ACHN (cell line): ENCODE measurements around the gene RGS1.

ENCODE experiments used
- DNase-seq: peaks from one replicate; pipeline ENCODE4 v3.0.0-alpha.2; 2015
- in situ Hi-C: cut with HindIII; loops from 2 replicates; pipeline ENCODE4 v1.10.0; 2017; ENCODE audit warnings: low sequenced_read_pairs, low pct_ligation_motif_present, low pct_unique_long_range_greater_than_20kb

Gene RGS1

DNA sequence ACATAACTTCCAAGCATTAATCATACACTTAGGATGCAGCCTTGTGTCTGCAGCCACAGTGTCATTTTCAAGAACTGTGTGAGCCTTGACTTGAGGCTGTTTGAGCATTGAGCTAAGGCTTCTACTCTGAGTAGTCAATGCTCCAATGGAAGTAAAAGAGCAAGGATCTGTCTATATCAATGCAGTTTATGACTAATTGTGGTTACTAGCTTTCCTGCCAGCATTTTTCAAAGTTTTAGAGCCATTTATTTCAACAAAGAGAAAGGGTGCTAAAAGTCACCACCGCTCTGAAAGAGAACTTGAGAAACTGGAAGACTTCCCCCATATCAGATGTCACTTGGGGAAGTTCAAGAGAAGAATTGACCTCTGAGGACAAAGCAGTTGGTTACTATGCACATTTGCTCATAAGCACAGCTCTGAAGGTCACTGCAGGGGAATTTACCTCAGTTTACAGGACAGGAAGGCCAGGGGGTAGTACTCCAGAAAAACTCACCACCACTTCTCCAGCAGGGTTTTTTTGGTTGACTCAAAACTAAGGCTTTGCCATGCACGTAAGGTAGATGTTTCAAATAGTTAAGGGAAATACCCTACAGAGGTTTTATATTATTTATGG is 24.5 kb upstream of the RGS1 start:
- DNase-seq = peak; percentile 38
- in situ Hi-C loops = no loop called here

DNA sequence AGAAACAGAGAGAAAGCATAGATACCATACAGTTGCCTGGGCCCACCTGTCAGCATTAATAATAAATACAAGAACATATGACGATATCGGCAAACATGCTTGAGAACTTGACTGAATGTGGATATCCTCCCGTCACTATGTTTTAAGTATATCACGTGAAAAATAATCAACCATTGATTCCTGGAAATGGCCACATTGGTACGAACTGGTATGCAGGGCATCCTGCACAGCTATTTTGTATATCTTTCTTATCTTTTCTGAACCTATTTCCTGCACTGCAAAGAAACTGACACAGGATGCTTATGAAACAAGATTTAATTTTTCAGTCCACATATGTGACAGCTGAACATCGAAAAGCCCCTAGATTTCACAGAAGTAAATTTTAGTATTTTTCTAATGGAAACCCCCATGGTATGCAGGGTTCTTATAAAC is 22.8 kb upstream of the RGS1 start:
- DNase-seq = no peak
- in situ Hi-C loops = no loop called here

DNA sequence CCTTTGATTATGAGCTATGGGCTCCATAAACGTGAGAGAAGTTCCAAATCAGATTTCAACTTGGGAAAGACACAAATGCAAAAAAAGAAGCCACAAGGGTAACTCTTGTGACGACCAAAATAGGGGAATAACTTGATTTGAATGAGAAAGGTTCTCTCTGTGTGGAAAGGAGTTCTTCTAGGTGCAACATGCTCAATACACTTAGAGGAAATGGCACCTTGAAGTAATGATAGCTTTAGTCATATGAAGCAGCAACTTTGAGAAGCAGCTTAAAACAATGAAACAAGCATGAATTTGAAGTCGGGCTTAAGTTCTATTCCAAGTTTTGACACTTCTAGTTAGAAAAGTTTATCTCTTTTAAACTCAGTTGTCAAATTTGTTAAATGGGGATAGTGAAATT is 21.8 kb upstream of the RGS1 start:
- DNase-seq = no peak
- in situ Hi-C loops = no loop called here

DNA sequence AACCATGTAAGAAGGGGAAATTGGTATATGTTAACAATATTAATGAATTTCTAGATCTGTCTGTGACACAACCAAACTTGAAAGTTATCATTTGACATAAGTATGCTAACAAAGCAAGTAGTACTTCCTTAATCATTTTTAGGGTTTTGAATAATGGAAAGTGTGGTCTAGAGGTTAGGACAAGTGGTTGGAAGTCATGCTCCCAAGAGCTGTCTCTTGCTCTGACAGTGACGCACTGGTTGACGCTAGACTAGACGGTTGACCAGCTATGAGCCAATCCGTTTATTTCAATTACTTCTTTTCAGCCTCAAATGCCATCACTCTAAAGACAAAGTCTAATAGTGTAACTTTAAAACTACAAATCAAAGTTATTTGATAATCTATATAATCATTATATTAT is 20.7 kb upstream of the RGS1 start:
- in situ Hi-C loops = no loop called here
- no peak for DNase-seq

DNA sequence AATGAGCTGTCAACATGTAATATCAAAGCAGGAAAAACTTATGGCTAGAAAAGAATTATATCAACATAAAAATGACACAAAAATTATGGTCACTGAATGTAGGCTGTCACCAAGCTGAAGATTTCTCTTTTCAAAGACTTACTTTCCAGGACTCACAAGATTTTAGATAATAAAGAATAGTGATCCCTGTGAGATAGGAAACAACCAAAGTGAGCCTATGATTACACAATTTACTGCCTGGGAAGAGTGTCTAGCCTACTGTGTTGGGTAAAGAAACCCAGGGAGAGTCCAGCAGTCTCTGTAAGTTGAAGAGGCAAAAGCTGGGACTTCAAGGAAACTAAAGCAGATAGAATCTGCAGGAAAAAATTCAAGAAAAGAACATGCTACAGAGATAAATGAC is 20.2 kb upstream of the RGS1 start:
- no peak for DNase-seq

DNA sequence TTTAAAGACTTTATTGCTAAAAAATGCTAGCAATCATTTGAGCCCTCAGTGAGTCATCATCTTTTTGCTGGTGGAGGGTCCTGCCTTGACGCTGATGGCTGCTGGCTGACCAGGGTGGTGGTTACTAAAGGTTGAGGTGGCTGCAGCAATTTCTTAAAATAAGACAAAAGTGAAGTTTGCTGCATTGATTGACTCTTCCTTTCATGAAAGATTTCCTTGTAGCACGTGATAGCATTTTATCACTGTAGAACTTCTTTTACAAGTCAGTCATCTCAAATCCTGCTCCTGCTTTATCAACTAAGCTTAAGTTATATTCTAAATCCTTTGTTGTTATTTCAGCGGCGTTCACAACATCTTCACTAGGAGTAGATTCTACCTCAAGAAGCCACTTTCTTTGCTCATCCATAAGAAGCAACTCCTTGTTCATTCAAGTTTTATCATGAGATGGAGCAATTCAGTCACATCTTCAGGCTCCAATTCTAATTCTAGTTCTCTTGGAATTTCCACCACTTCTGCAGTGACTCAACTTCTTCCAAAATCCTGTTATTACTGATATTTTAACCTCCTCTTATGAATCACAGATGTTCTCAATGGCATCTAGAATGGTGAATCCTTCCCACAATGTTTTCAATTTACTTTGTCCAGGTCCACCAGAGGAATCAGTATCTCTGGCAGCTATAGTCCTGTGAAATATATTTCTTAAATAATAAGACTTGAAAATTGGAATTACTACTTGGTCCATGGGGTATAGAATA is 17.6 kb upstream of the RGS1 start:
- in situ Hi-C loops = no loop called here
- no peak for DNase-seq

More for the DNA sequence above, 20.2 kb upstream of the RGS1 start:
- in situ Hi-C loops = no loop called here

DNA sequence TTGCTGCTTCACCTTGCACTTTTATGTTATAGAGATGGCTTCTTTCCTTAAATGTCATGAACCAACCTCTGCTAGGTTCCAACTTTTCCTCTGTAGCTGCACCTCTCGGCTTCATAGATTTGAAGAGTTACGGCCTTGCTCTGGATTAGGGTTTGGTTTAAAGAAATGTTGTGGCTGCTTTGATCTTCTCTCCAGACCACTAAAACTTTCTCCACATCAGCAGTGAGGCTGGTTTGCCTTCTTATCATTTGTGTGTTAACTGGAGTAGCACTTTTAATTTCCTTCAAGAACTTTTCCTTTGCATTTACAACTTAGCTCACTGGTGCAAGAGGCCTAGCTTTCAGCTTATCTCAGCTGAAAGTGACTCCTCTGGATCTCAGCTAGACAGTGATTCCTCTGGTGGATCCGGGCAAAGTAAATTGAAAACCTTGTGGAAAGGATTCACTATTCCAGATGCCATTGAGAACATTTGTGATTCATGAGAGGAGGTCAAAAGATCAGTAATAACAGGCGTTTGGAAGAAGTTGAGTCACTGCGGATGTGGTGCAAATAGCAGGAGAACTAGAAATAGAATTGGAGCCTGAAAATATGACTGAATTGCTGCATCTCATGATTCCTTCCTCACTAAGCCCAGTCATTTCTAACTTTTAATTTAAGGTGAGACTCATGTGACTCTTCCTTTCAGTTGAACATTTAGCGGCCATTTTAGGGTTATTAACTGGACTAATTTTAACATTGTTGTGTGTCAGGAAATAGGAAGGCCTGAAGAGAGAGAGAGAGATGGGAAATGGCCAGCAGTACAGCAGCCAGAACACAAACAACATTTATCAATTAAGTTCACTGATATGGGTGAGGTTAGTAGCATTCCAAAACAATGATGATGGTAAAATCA is 16.2 kb upstream of the RGS1 start:
- in situ Hi-C loops = no loop called here
- peak; percentile 80 for DNase-seq

DNA sequence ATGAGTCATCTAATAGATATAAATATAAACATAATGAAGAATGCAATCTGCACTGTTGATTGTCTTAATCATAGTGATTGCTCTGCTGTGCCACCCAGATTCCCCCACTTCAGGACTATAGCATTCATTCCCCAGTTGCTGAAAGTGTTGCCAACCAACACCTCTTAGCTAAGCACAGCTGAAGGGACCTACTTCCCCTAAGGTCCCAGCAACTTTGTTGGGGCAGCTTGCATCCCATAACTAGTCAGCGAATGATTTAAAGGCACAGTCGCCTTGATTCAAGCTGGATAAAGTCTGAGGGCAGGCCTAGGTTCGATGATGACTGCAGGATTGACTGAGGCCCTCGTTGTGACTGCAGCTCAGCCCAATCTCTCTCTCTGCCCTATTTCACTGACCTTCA is 14.3 kb upstream of the RGS1 start:
- in situ Hi-C loops = no loop called here
- no peak for DNase-seq

DNA sequence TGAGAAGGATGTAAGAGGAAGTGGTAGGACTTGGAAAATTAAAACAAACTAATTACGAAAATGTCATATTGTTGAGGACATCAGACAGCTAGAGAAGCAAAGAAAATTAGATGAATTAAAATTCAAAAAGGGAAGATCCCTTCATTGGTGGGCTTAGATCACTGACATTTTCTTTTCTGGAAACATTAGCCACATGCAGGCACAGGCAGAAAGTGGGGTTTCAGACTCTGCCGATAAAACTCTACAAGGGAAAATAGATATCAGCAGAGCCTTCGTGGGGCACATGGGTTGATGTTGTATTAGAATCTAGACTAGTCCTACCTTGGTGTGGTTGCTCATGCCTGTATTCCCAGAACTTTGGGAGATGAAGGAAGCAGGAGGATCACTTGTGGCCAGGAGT is 12.4 kb upstream of the RGS1 start:
- in situ Hi-C loops = no loop called here
- no peak for DNase-seq

DNA sequence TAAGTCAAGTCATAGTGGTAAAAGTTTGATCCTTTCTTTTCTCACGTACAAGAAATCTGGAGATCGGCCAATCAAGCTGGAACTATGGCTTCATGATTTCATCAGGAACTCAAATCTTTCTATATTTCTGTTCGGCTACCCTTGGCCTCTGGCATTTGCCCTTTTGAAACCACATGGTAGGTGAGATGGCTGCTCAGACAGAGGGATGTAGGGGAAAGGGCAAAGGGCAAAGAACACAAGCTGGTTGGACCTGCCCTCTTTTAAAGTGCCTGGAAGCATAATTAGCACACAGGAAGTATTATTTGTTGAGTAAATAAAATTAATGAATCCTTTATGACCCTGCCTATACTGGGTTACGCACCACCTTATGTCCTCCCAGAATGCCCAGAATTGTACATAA is 11.5 kb upstream of the RGS1 start:
- DNase-seq = no peak
- in situ Hi-C loops = no loop called here

DNA sequence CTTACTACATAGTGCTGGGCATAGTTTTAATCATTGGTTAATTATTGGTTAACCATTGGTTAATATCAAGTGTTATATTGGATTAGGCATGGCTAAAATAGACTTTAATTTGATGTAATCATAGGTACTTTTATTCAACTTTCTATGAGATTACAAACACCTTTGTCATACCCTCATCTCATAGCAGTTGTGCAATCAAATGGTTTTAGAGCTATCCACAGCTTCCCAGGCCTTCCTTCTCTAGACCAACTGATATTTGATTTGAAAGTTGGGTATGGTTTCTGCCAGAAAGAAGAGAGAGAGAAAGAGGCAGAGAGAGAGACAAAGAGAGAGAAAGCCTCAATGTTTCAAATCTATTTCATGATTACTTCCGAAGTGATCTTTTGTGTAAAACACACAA is 9.6 kb upstream of the RGS1 start:
- no peak for DNase-seq
- in situ Hi-C loops = no loop called here

DNA sequence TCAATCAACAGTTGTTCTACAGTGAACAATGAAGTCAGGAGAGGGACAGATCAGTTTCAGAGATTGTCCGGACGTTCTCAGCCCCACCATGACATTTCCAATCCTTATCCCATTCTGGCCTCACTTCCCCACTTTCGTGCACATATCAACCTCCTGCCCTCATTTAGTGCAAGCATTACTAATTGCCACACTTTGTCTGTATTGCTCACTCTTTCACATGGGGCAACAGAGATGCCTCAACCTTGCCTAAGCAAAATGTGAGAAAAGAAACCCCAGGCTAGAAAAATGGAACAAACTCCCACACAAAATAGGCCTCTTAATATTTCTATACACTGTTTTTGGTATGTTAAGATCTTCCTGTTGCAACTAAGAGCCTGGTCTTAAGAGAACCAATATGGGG is 8.9 kb upstream of the RGS1 start:
- in situ Hi-C loops = no loop called here
- no peak for DNase-seq

DNA sequence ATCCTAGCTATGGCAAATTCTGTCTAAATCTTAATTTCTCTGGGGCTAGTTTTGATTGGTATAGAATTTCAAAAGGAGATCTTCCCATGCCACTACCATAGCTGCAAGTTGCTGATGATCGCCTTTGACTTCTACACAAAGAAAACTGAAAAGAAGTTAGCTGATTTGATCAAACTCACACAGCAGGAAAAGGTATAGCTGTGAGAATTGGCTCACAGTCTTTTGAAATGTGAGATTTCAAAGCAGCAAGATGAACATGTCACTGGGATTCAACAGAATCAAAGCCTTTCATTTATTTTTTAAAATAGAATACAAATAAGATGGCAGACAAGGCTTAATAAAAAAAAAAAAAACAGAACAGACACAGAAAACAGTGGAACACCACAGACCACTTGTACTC is 7.5 kb upstream of the RGS1 start:
- DNase-seq = no peak
- in situ Hi-C loops = no loop called here

DNA sequence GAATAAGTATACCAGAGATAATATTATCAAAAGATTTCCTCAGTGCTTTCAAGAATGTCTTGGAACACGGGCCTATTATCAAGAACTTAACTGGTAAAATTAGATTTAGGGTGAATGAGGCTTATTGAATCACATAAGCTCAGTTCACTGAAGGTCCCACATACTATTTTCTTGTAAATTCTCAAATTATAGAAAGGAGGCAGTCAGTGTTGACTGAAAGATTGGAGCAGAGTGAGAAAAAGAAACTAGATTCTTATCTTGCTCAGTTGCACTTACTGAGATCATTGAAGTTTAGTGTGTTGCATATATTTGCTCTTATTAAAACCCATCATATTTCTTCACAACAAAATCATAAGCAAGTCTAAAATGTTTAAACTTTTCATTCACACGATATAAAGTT is 3.9 kb upstream of the RGS1 start:
- no peak for DNase-seq
- in situ Hi-C loops = no loop called here

DNA sequence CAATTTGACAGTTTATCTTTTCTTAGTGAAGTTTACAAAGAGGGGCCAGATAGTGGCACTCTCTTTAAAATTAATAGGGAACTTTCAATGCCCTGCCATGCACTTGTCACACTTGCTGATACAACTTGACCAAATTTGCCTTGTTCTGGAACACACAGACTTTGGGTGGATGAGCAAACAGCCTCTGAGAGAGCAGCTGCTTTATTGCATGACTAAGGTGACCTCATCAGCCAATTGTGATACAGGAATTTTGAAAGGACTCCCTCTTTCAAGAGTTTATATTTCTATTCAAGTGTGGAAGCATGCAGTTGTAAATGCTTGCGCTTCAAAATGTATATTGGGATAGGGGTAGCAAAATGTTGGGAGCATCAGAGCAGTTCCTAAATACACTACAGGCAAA is 2.1 kb upstream of the RGS1 start:
- in situ Hi-C loops = no loop called here

DNA sequence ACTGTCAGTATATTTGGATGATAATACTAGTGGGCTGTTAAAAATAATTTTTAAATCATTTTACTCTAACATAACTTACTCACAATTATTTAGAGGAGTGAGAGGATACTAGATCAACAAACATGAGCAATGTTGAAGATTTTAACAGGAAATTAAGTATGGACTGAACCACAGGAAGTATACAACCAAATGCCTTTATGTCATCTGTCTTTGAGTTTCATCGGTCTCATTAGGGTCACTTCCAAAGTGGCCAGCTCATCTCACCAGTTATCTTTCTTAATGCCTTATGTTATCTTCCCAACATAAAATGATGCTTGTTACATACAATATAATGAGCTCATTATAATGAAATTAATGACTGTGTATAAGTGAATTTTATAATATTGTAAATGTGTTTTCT is 1.5 kb upstream of the RGS1 start:
- no peak for DNase-seq
- in situ Hi-C loops = no loop called here

More for the DNA sequence above, 2.1 kb upstream of the RGS1 start:
- DNase-seq = no peak

DNA sequence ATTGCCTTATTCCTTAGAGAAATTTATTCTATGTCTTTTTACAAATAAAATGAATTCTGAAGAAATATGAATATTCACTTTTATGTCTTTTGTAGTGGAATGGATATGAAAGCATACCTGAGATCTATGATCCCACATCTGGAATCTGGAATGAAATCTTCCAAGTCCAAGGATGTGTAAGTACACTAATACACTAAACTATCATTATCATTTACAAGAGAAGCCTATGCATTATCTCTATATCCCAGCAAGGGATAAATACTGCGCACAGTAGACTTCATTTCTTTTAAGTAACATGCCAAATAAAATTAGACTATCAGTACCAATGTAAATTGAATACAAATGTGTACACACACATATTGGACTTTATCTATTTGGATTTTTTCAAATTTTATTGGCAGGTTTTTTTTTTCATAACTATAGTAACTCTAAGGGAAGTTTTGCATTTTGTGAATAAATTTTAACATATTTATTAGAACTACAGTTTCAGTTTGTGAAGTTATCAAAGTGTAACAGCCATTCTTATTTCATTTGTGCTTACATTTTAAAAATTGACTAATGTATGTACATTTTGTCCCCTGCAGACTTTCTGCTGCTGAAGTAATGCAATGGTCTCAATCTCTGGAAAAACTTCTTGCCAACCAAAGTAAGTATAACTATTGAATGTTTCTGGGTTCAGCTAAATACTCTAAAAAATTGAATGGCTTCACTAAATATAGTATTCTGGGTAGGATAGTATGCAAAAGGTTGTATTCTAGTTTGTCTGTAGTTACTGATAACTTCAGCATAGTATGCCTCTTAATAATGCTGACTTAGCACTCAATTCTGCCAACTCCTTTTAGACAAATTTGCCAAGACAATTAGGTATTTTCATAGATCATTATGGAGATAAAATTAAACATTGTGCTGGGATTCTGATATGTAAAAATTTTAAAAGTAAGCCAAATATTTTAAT is 894 bp downstream of the RGS1 start:
- in situ Hi-C loops = loop anchor here (25.0 kb wide), 1 partner anchor 89 kb away; no protein-coding TSS in a partner anchor
- no peak for DNase-seq
